ENCODE results near the gene FHOD3.
"Not testable (repeated sequence)": the region's sequence is repeated elsewhere in the genome, so short reads cannot be mapped to it uniquely, and the experiment has no call there.

FHOD3 gene

GRCh38 chr18:36338403-36338933 is 41.0 kb downstream of the FHOD3 start:
- no peaks in the 10 kb centered on the region for H3K4me1 Mint-ChIP-seq (ENCODE audit: low read depth)
- peaks cover 10% of the 10 kb centered on the region for H3K9me3 Mint-ChIP-seq
- H3K27me3 Mint-ChIP-seq, result peaks cover 5% of the 10 kb centered on the region
- DNase-seq, result no peak
- no peak overlapping the region for H3K27ac Mint-ChIP-seq
- H3K4me3 Mint-ChIP-seq, result no peak overlapping the region
- H3K36me3 Mint-ChIP-seq (ENCODE audit: low read depth), result no peaks in the 10 kb centered on the region

- no peak overlapping the region for H3K4me3 Mint-ChIP-seq
- no peak for DNase-seq
- H3K27me3 Mint-ChIP-seq, result peaks cover 5% of the 10 kb centered on the region
- H3K9me3 Mint-ChIP-seq, result peaks cover 10% of the 10 kb centered on the region
- H3K36me3 Mint-ChIP-seq (ENCODE audit: low read depth), result no peaks in the 10 kb centered on the region
- H3K4me1 Mint-ChIP-seq (ENCODE audit: low read depth), result no peaks in the 10 kb centered on the region
- no peak overlapping the region for H3K27ac Mint-ChIP-seq
Observed at GRCh38 chr18:36340246-36340645, 42.7 kb downstream of the FHOD3 start.

GRCh38 chr18:36341944-36342343 is 44.4 kb downstream of the FHOD3 start:
- Mint-ChIP-seq H3K36me3 (ENCODE audit: low read depth) (no peaks in the 10 kb centered on the region), H3K4me1 (ENCODE audit: low read depth) (no peaks in the 10 kb centered on the region), H3K4me3 (no peak overlapping the region), H3K9me3 (peaks cover 10% of the 10 kb centered on the region), H3K27ac (no peak overlapping the region), H3K27me3 (peaks cover 12% of the 10 kb centered on the region)
- DNase-seq, result no peak

DNA sequence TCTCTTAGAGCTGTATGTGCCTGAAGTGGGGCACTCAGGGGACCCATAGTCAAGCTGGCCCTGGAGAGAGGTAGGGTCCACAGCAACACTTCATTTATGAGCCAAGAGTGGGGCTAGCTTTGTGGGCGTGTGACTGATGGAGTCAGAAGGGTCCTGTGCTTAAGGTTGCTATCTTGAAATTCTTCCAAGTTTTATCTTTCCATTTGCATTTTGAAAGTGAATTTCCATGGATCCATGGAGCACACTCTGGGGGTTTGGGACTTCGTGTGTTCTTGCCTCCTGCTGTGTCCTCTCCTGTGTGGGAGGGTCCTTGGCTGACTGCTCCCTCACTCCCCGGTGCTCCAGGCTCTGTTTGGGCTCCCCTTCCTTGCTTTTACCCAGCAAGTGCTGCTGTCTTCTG is 50.8 kb downstream of the FHOD3 start:
- H3K4me1 Mint-ChIP-seq (ENCODE audit: low read depth), result no peaks in the 10 kb centered on the region
- H3K4me3 Mint-ChIP-seq, result no peak overlapping the region
- no peak overlapping the region for H3K27ac Mint-ChIP-seq
- H3K36me3 Mint-ChIP-seq (ENCODE audit: low read depth), result no peaks in the 10 kb centered on the region
- no peaks in the 10 kb centered on the region for H3K9me3 Mint-ChIP-seq
- peaks cover 42% of the 10 kb centered on the region for H3K27me3 Mint-ChIP-seq
- no peak for DNase-seq

DNA sequence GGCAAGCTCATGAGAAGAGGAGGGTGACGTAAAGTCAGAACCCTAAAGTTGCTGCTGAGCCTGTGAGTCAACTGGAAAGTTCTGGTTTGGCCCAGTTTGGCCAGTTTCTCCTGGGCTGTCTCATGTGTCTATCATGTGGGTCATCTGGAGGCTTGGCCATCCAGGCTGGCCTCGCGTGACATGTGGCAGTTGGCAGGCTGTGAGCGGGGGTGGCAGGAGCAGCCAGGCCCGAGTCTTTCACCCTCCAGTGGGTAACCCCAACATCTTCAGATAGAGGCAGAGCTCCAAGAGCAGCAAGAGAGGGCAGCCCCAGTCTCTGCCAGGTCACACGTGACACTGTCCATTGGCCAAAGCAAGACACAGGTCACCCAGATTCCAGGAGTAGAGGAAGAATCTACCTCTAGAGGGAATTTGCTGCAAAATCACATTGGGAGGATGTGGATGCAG is 51.5 kb downstream of the FHOD3 start:
- Mint-ChIP-seq H3K9me3 (no peaks in the 10 kb centered on the region), H3K4me1 (ENCODE audit: low read depth) (no peaks in the 10 kb centered on the region), H3K27ac (no peak overlapping the region), H3K36me3 (ENCODE audit: low read depth) (no peaks in the 10 kb centered on the region), H3K4me3 (no peak overlapping the region), H3K27me3 (peaks cover 42% of the 10 kb centered on the region)
- DNase-seq, result no peak

GRCh38 chr18:36349552-36349951 is 52.0 kb downstream of the FHOD3 start:
- H3K4me3 Mint-ChIP-seq, result no peak overlapping the region
- no peaks in the 10 kb centered on the region for H3K9me3 Mint-ChIP-seq
- H3K27ac Mint-ChIP-seq, result no peak overlapping the region
- H3K27me3 Mint-ChIP-seq, result peaks cover 42% of the 10 kb centered on the region
- no peak for DNase-seq
- H3K36me3 Mint-ChIP-seq (ENCODE audit: low read depth), result no peaks in the 10 kb centered on the region
- H3K4me1 Mint-ChIP-seq (ENCODE audit: low read depth), result no peaks in the 10 kb centered on the region

DNA sequence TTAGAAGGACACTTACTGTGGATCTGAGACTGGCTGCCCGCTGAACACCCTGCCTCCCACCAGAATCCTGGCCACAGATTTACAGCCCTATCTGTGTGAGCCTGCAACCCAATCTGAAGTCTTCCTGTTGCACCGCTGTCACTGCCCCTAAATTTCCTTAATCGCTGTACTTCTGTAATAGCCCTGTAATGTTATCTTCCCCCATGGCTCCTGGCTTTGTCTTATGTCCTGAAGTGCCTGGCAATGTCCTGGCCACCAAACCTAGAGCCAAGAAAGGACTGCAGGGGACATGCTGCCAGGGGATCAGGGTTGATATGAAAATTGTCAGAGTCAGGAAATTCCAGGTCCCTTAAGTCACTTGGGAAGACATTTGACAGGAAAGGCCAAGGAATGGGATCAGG is 52.7 kb downstream of the FHOD3 start:
- peaks cover 42% of the 10 kb centered on the region for H3K27me3 Mint-ChIP-seq
- H3K36me3 Mint-ChIP-seq (ENCODE audit: low read depth), result no peaks in the 10 kb centered on the region
- H3K4me1 Mint-ChIP-seq (ENCODE audit: low read depth), result peaks cover under 1% of the 10 kb centered on the region
- no peak overlapping the region for H3K27ac Mint-ChIP-seq
- H3K4me3 Mint-ChIP-seq, result no peak overlapping the region
- H3K9me3 Mint-ChIP-seq, result no peaks in the 10 kb centered on the region
- DNase-seq, result no peak

DNA sequence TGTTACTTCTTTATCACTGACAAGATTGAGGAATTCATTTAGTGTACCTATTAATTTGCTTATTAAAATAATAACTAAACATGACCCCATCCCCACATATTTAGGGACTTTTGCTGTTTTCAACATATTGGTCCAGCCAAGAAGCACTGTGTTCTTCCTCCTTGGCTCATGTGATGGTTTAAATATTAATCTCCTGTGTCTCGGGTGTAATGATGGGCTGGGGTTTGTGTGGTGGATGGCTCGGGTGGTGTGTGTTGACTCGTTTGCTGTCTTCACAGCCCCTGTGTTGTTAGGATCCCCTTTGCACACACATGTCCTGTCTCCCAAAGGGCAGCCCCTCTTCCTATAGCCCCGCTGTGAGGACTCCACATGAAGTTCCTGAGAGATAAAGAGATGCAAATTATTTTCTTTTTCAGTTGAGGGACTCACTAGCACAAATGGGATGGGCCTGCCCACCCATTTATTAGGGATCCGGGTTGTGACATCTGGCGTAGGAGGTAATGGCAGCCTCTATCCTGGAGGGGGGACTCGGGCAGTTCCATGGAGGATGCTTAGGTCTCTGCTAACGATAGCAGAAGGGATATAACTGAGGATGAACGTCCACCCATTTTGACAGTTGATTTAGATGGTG is 53.4 kb downstream of the FHOD3 start:
- no peak for DNase-seq
- no peaks in the 10 kb centered on the region for H3K36me3 Mint-ChIP-seq (ENCODE audit: low read depth)
- no peaks in the 10 kb centered on the region for H3K9me3 Mint-ChIP-seq
- no peak overlapping the region for H3K27ac Mint-ChIP-seq
- no peak overlapping the region for H3K4me3 Mint-ChIP-seq
- H3K4me1 Mint-ChIP-seq (ENCODE audit: low read depth), result peaks cover 4% of the 10 kb centered on the region
- H3K27me3 Mint-ChIP-seq, result peaks cover 42% of the 10 kb centered on the region

- H3K36me3 Mint-ChIP-seq (ENCODE audit: low read depth), result no peaks in the 10 kb centered on the region
- no peak overlapping the region for H3K4me3 Mint-ChIP-seq
- H3K9me3 Mint-ChIP-seq, result no peaks in the 10 kb centered on the region
- no peak for DNase-seq
- H3K27me3 Mint-ChIP-seq, result peaks cover 39% of the 10 kb centered on the region
- H3K4me1 Mint-ChIP-seq (ENCODE audit: low read depth), result peaks cover 4% of the 10 kb centered on the region
- H3K27ac Mint-ChIP-seq, result no peak overlapping the region
Observed at GRCh38 chr18:36352384-36352783, 54.9 kb downstream of the FHOD3 start.

- H3K27me3 Mint-ChIP-seq, result peaks cover 40% of the 10 kb centered on the region
- DNase-seq, result no peak
- H3K4me3 Mint-ChIP-seq, result no peak overlapping the region
- no peaks in the 10 kb centered on the region for H3K9me3 Mint-ChIP-seq
- peak overlapping the region; percentile 8 for H3K27ac Mint-ChIP-seq
- H3K36me3 Mint-ChIP-seq (ENCODE audit: low read depth), result no peaks in the 10 kb centered on the region
- peaks cover 4% of the 10 kb centered on the region for H3K4me1 Mint-ChIP-seq (ENCODE audit: low read depth)
Observed at GRCh38 chr18:36354989-36355388, 57.5 kb downstream of the FHOD3 start.

DNA sequence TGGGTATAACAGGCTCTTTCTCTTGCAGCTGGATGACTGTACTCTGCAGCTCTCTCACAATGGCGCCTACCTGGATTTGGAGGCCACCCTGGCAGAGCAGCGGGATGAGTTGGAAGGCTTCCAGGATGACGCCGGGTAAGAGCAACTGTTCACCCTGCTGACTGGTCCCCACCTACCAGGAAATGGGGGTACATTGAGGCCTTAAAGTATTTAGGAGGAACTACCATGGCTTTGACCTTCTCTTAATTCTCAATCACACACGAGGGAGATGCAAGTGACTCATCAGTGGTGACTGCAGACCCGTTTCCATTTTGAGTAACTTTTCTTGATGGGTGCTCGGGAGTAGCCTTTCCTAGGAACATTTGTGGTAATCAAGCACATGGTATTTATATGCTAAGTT is 58.0 kb downstream of the FHOD3 start:
- Mint-ChIP-seq H3K9me3 (no peaks in the 10 kb centered on the region), H3K27ac (peak overlapping the region; percentile 8), H3K4me3 (no peak overlapping the region), H3K27me3 (peaks cover 40% of the 10 kb centered on the region), H3K36me3 (ENCODE audit: low read depth) (no peaks in the 10 kb centered on the region), H3K4me1 (ENCODE audit: low read depth) (peaks cover 4% of the 10 kb centered on the region)
- DNase-seq, result no peak

- not testable (repeated sequence) for H3K36me3 Mint-ChIP-seq (ENCODE audit: low read depth); DNase-seq; H3K9me3 Mint-ChIP-seq; H3K4me3 Mint-ChIP-seq; H3K27ac Mint-ChIP-seq; H3K4me1 Mint-ChIP-seq (ENCODE audit: low read depth)
- H3K27me3 Mint-ChIP-seq, result peaks cover 40% of the 10 kb centered on the region
Observed at GRCh38 chr18:36356741-36357140, 59.2 kb downstream of the FHOD3 start.

DNA sequence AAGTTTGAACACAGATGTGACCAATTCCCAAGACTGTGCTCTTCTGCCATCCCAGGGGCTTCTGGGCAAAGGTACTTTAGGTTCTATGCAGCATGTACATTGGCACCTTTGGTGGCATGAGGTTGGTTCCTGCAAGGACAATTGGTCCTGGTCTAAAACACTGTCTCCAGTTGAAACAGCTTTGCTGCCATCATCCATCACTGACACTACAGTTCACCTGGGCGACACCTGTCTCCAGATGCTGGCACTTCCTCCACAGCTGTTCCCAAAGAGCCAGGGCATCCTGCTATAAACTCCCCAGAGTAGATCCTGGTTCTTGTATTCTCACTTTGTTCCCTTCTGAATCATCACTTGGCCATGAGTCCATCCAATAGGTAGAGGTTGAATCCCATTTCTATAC is 60.6 kb downstream of the FHOD3 start:
- Mint-ChIP-seq H3K4me3 (no peak overlapping the region), H3K27me3 (peaks cover 38% of the 10 kb centered on the region), H3K9me3 (no peaks in the 10 kb centered on the region), H3K36me3 (ENCODE audit: low read depth) (no peaks in the 10 kb centered on the region), H3K27ac (no peak overlapping the region), H3K4me1 (ENCODE audit: low read depth) (peaks cover 4% of the 10 kb centered on the region)
- DNase-seq, result no peak

GRCh38 chr18:36360256-36360909 is 62.9 kb downstream of the FHOD3 start:
- Mint-ChIP-seq H3K27me3 (peaks cover 38% of the 10 kb centered on the region), H3K4me1 (ENCODE audit: low read depth) (peaks cover 2% of the 10 kb centered on the region), H3K36me3 (ENCODE audit: low read depth) (no peaks in the 10 kb centered on the region), H3K27ac (no peak overlapping the region), H3K9me3 (no peaks in the 10 kb centered on the region), H3K4me3 (no peak overlapping the region)
- DNase-seq, result no peak

GRCh38 chr18:36364911-36365624 is 67.6 kb downstream of the FHOD3 start:
- no peak for DNase-seq
- no peaks in the 10 kb centered on the region for H3K4me1 Mint-ChIP-seq (ENCODE audit: low read depth)
- no peaks in the 10 kb centered on the region for H3K36me3 Mint-ChIP-seq (ENCODE audit: low read depth)
- H3K27me3 Mint-ChIP-seq, result peaks cover 18% of the 10 kb centered on the region
- H3K27ac Mint-ChIP-seq, result no peak overlapping the region
- no peak overlapping the region for H3K4me3 Mint-ChIP-seq
- no peaks in the 10 kb centered on the region for H3K9me3 Mint-ChIP-seq

Data from activated T-cell treated with anti-CD3 and anti-CD28 coated beads, Interleukin-2, amount 50 U/mL, for 24 hours (primary cell).